ENCODE results near the gene RALA.

DNA sequence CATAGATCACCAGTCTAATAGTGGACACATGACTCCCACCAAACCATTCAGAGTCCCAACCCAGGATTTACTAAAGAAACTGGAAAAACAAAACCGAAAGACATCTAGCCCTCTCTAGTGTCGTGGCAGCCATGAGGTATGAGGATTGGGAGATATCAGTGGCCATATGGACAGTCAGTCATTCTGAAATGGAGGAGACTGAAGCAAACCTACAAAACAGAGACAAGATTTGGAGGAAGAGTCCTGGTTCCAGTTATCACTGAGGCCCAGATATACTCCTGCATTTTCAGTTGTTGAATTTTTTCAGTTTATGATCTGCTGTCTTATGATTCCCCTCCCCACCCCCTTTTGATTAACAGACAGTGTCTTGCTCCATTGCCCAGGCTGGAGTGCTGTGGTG lies 9.1 kb upstream of the RALA start:
- TF ChIP-seq POLR2AphosphoS5 (IDR thresholded peaks at IDR 0.05; ENCODE audit: low read depth) (no peak), EZH2 (IDR thresholded peaks at IDR 0.05; ENCODE audit: low read depth, unreplicated experiment) (no peak), CREB1 (CRISPR knock-in tag; IDR thresholded peaks at IDR 0.05; ENCODE audit: low read depth) (no peak), EZH2phosphoT487 (IDR thresholded peaks at IDR 0.05; ENCODE audit: unreplicated experiment) (no peak), JUNB (IDR thresholded peaks at IDR 0.05; ENCODE audit: unreplicated experiment) (no peak), STAT1 (IDR thresholded peaks at IDR 0.05; ENCODE audit: unreplicated experiment) (no peak), NANOG (IDR thresholded peaks at IDR 0.05; ENCODE audit: borderline replicate concordance) (no peak)
- TF ChIP-seq, protein P1, sequence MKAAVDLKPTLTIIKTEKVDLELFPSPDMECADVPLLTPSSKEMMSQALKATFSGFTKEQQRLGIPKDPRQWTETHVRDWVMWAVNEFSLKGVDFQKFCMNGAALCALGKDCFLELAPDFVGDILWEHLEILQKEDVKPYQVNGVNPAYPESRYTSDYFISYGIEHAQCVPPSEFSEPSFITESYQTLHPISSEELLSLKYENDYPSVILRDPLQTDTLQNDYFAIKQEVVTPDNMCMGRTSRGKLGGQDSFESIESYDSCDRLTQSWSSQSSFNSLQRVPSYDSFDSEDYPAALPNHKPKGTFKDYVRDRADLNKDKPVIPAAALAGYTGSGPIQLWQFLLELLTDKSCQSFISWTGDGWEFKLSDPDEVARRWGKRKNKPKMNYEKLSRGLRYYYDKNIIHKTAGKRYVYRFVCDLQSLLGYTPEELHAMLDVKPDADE (IDR thresholded peaks at IDR 0.05), result no peak
- TF ChIP-seq, protein P2, sequence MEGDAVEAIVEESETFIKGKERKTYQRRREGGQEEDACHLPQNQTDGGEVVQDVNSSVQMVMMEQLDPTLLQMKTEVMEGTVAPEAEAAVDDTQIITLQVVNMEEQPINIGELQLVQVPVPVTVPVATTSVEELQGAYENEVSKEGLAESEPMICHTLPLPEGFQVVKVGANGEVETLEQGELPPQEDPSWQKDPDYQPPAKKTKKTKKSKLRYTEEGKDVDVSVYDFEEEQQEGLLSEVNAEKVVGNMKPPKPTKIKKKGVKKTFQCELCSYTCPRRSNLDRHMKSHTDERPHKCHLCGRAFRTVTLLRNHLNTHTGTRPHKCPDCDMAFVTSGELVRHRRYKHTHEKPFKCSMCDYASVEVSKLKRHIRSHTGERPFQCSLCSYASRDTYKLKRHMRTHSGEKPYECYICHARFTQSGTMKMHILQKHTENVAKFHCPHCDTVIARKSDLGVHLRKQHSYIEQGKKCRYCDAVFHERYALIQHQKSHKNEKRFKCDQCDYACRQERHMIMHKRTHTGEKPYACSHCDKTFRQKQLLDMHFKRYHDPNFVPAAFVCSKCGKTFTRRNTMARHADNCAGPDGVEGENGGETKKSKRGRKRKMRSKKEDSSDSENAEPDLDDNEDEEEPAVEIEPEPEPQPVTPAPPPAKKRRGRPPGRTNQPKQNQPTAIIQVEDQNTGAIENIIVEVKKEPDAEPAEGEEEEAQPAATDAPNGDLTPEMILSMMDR (conservative IDR thresholded peaks at IDR 0.05; ENCODE audit: low read depth in 2 of 2), result no peak
- TF ChIP-seq, protein P3, sequence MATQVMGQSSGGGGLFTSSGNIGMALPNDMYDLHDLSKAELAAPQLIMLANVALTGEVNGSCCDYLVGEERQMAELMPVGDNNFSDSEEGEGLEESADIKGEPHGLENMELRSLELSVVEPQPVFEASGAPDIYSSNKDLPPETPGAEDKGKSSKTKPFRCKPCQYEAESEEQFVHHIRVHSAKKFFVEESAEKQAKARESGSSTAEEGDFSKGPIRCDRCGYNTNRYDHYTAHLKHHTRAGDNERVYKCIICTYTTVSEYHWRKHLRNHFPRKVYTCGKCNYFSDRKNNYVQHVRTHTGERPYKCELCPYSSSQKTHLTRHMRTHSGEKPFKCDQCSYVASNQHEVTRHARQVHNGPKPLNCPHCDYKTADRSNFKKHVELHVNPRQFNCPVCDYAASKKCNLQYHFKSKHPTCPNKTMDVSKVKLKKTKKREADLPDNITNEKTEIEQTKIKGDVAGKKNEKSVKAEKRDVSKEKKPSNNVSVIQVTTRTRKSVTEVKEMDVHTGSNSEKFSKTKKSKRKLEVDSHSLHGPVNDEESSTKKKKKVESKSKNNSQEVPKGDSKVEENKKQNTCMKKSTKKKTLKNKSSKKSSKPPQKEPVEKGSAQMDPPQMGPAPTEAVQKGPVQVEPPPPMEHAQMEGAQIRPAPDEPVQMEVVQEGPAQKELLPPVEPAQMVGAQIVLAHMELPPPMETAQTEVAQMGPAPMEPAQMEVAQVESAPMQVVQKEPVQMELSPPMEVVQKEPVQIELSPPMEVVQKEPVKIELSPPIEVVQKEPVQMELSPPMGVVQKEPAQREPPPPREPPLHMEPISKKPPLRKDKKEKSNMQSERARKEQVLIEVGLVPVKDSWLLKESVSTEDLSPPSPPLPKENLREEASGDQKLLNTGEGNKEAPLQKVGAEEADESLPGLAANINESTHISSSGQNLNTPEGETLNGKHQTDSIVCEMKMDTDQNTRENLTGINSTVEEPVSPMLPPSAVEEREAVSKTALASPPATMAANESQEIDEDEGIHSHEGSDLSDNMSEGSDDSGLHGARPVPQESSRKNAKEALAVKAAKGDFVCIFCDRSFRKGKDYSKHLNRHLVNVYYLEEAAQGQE (IDR thresholded peaks at IDR 0.05; ENCODE audit: unreplicated experiment), result no peak
- TF ChIP-seq, protein P4, sequence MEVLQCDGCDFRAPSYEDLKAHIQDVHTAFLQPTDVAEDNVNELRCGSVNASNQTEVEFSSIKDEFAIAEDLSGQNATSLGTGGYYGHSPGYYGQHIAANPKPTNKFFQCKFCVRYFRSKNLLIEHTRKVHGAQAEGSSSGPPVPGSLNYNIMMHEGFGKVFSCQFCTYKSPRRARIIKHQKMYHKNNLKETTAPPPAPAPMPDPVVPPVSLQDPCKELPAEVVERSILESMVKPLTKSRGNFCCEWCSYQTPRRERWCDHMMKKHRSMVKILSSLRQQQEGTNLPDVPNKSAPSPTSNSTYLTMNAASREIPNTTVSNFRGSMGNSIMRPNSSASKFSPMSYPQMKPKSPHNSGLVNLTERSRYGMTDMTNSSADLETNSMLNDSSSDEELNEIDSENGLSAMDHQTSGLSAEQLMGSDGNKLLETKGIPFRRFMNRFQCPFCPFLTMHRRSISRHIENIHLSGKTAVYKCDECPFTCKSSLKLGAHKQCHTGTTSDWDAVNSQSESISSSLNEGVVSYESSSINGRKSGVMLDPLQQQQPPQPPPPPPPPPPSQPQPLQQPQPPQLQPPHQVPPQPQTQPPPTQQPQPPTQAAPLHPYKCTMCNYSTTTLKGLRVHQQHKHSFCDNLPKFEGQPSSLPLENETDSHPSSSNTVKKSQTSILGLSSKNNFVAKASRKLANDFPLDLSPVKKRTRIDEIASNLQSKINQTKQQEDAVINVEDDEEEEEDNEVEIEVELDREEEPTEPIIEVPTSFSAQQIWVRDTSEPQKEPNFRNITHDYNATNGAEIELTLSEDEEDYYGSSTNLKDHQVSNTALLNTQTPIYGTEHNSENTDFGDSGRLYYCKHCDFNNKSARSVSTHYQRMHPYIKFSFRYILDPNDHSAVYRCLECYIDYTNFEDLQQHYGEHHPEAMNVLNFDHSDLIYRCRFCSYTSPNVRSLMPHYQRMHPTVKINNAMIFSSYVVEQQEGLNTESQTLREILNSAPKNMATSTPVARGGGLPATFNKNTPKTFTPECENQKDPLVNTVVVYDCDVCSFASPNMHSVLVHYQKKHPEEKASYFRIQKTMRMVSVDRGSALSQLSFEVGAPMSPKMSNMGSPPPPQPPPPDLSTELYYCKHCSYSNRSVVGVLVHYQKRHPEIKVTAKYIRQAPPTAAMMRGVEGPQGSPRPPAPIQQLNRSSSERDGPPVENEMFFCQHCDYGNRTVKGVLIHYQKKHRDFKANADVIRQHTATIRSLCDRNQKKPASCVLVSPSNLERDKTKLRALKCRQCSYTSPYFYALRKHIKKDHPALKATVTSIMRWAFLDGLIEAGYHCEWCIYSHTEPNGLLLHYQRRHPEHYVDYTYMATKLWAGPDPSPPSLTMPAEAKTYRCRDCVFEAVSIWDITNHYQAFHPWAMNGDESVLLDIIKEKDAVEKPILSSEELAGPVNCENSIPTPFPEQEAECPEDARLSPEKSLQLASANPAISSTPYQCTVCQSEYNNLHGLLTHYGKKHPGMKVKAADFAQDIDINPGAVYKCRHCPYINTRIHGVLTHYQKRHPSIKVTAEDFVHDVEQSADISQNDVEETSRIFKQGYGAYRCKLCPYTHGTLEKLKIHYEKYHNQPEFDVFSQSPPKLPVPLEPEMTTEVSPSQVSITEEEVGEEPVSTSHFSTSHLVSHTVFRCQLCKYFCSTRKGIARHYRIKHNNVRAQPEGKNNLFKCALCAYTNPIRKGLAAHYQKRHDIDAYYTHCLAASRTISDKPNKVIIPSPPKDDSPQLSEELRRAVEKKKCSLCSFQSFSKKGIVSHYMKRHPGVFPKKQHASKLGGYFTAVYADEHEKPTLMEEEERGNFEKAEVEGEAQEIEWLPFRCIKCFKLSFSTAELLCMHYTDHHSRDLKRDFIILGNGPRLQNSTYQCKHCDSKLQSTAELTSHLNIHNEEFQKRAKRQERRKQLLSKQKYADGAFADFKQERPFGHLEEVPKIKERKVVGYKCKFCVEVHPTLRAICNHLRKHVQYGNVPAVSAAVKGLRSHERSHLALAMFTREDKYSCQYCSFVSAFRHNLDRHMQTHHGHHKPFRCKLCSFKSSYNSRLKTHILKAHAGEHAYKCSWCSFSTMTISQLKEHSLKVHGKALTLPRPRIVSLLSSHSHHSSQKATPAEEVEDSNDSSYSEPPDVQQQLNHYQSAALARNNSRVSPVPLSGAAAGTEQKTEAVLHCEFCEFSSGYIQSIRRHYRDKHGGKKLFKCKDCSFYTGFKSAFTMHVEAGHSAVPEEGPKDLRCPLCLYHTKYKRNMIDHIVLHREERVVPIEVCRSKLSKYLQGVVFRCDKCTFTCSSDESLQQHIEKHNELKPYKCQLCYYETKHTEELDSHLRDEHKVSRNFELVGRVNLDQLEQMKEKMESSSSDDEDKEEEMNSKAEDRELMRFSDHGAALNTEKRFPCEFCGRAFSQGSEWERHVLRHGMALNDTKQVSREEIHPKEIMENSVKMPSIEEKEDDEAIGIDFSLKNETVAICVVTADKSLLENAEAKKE (CRISPR knock-in tag; IDR thresholded peaks at IDR 0.05), result no peak

Measured in GM23338 (cell line).